ENCODE measurements around the gene TRIM8. TPM values are rescaled to one million over a fixed set of nuclear protein-coding genes. Genes with fewer than 3 reads are reported as not detected.

The TRIM8 gene
- total and polyA plus RNA-seq, 2 donors (not counting 1 experiment from before 2014, with no cell fraction given), result 44.9 to 74.4 TPM

GRCh38 chr10:102599565-102600327, 44.5 kb upstream of the TRIM8 start:
- Histone ChIP-seq H3K79me2 (ENCODE audit: control insufficient read depth, insufficient read depth, low read length) (no peaks in the 10 kb centered on the region), H3K4me1 (ENCODE audit: control insufficient read depth in 2 of 2, insufficient read depth in 2 of 2, low read length in 2 of 2) (no peaks in the 10 kb centered on the region), H3K9ac (ENCODE audit: low read length) (no peak overlapping the region), H3K4me2 (replicated peaks; ENCODE audit: low read depth, low read length, poor library complexity, severe bottlenecking) (no peak overlapping the region), H3K9me3 (ENCODE audit: control extremely low read depth in 1 of 3, control insufficient read depth in 2 of 3, insufficient read depth in 1 of 3, low read length in 2 of 3) (no peaks in the 10 kb centered on the region), H3K36me3 (replicated peaks in 1 of 2; ENCODE audit: control extremely low read depth in 1 of 2, control insufficient read depth in 1 of 2, extremely low read depth in 1 of 2, insufficient read depth in 2 of 2, low read length in 1 of 2) (peaks cover 5 to 66% of the 10 kb centered on the region in 2 experiments), H3K27ac (ENCODE audit: low read length in 2 of 2) (no peak overlapping the region), H3K27me3 (replicated peaks in 1 of 4; ENCODE audit: control extremely low read depth in 1 of 4, control insufficient read depth in 3 of 4, insufficient read depth in 4 of 4, low read length in 3 of 4) (no peaks in the 10 kb centered on the region), H4K20me1 (ENCODE audit: control insufficient read depth, insufficient read depth, low read length, poor library complexity, severe bottlenecking) (no peaks in the 10 kb centered on the region), H2AFZ (ENCODE audit: insufficient read depth, low read depth, low read length, poor library complexity, severe bottlenecking) (no peak overlapping the region), H3K4me3 (ENCODE audit: control extremely low read depth in 1 of 5, extremely low read depth in 1 of 5, insufficient read depth in 1 of 5, low read depth in 2 of 5, low read length in 4 of 5) (no peak overlapping the region)
- 81% methylated on average over 5 of the region's 7 CpGs for WGBS (ENCODE audit: insufficient coverage)
- intact Hi-C loops (cut with micrococcal nuclease), result no loop called here
- Mint-ChIP-seq H3K9me3 (ENCODE audit: insufficient read depth) (no peaks in the 10 kb centered on the region), H3K4me3 (no peak overlapping the region), H3K4me1 (no peaks in the 10 kb centered on the region), H3K27ac (no peak overlapping the region), H3K27me3 (no peaks in the 10 kb centered on the region)
- CTCF ChIA-PET, result interaction anchor here (0.6 kb wide), 1 partner anchor 16 kb away, joined by 3 read pairs; no protein-coding TSS in a partner anchor
- ATAC-seq (ENCODE audit: low read depth), result no peak
- no peak for DNase-seq
- no peak for TF ChIP-seq EZH2 (IDR thresholded peaks at IDR 0.05; ENCODE audit: borderline replicate concordance, insufficient read depth, low read depth, low read length, poor library complexity, severe bottlenecking)
- TF ChIP-seq CTCF (IDR thresholded peaks at IDR 0.05), result no peak
- POLR2A ChIA-PET, result no interaction called here

- ChIA-PET CTCF (interaction anchor here (1.0 kb wide), 1 partner anchor 17 kb away, joined by 5 read pairs; no protein-coding TSS in a partner anchor), POLR2A (no interaction called here)
- no peak for DNase-seq
- peaks cover 5 to 63% of the 10 kb centered on the region in 2 experiments for H3K36me3 ChIP-seq (replicated peaks in 1 of 2; ENCODE audit: control extremely low read depth in 1 of 2, control insufficient read depth in 1 of 2, extremely low read depth in 1 of 2, insufficient read depth in 2 of 2, low read length in 1 of 2)
- H3K79me2 ChIP-seq (ENCODE audit: control insufficient read depth, insufficient read depth, low read length), result no peaks in the 10 kb centered on the region
- no peak overlapping the region for H2AFZ ChIP-seq (ENCODE audit: insufficient read depth, low read depth, low read length, poor library complexity, severe bottlenecking)
- no peak overlapping the region for H3K4me3 ChIP-seq (ENCODE audit: control extremely low read depth in 1 of 5, extremely low read depth in 1 of 5, insufficient read depth in 1 of 5, low read depth in 2 of 5, low read length in 4 of 5)
- H3K27ac ChIP-seq (ENCODE audit: low read length in 2 of 2), result no peak overlapping the region
- H3K9me3 ChIP-seq (ENCODE audit: control extremely low read depth in 1 of 3, control insufficient read depth in 2 of 3, insufficient read depth in 1 of 3, low read length in 2 of 3), result no peaks in the 10 kb centered on the region
- no peaks in the 10 kb centered on the region for H3K27me3 Mint-ChIP-seq
- WGBS (ENCODE audit: insufficient coverage), result 99% methylated on average over 6 of the region's 6 CpGs
- intact Hi-C loops (cut with micrococcal nuclease), result no loop called here
- H3K4me2 ChIP-seq (replicated peaks; ENCODE audit: low read depth, low read length, poor library complexity, severe bottlenecking), result no peak overlapping the region
- TF ChIP-seq EZH2 (IDR thresholded peaks at IDR 0.05; ENCODE audit: borderline replicate concordance, insufficient read depth, low read depth, low read length, poor library complexity, severe bottlenecking) (no peak), CTCF (IDR thresholded peaks at IDR 0.05) (no peak)
- H3K27ac Mint-ChIP-seq, result no peak overlapping the region
- no peaks in the 10 kb centered on the region for H4K20me1 ChIP-seq (ENCODE audit: control insufficient read depth, insufficient read depth, low read length, poor library complexity, severe bottlenecking)
- no peaks in the 10 kb centered on the region for H3K9me3 Mint-ChIP-seq (ENCODE audit: insufficient read depth)
- no peak overlapping the region for H3K9ac ChIP-seq (ENCODE audit: low read length)
- H3K4me1 ChIP-seq (ENCODE audit: control insufficient read depth in 2 of 2, insufficient read depth in 2 of 2, low read length in 2 of 2), result no peaks in the 10 kb centered on the region
- no peak for ATAC-seq (ENCODE audit: low read depth)
- H3K4me1 Mint-ChIP-seq, result no peaks in the 10 kb centered on the region
- no peak overlapping the region for H3K4me3 Mint-ChIP-seq
- no peaks in the 10 kb centered on the region for H3K27me3 ChIP-seq (replicated peaks in 1 of 4; ENCODE audit: control extremely low read depth in 1 of 4, control insufficient read depth in 3 of 4, insufficient read depth in 4 of 4, low read length in 3 of 4)
These were observed 43.5 kb upstream of the TRIM8 start for GRCh38 chr10:102600816-102601215.
